NCI-H146 treated with DMSO at 0.1 percent for 48 hours (cell line): Measurements from ENCODE around the gene CAPN13.

Experiments used
- DNase-seq: peaks from one replicate; lab custom pipeline; 2025; ENCODE audit not compliant: unreplicated experiment; lab: John Stamatoyannopoulos, UW

Gene CAPN13

GRCh38 chr2:30807249-30807648, at the start of gene CAPN13:
CAPN13 (minus strand) TSS chr2:30807446; CDS start chr2:30787325, 20,121 bp downstream.
- peak; percentile 78 for DNase-seq

GRCh38 chr2:30847841-30848240, 40.6 kb upstream of the CAPN13 start:
- no peak for DNase-seq

- DNase-seq: no peak
Measured at GRCh38 chr2:30847329-30847728, 40.1 kb upstream of the CAPN13 start.

GRCh38 chr2:30828586-30828985, 21.3 kb upstream of the CAPN13 start:
- no peak for DNase-seq

- no peak for DNase-seq
Measured at GRCh38 chr2:30826916-30827315, 19.7 kb upstream of the CAPN13 start.

- DNase-seq: no peak
Measured at GRCh38 chr2:30826481-30826880, 19.2 kb upstream of the CAPN13 start.

- DNase-seq: peak; percentile 34
Measured at GRCh38 chr2:30823452-30823851, 16.2 kb upstream of the CAPN13 start.

- no peak for DNase-seq
Measured at GRCh38 chr2:30821960-30822359, 14.7 kb upstream of the CAPN13 start.

GRCh38 chr2:30820381-30821055, 13.3 kb upstream of the CAPN13 start:
- no peak for DNase-seq

- no peak for DNase-seq
Measured at GRCh38 chr2:30809938-30810337, 2.7 kb upstream of the CAPN13 start.

- DNase-seq: no peak
Measured at GRCh38 chr2:30808695-30809094, 1.4 kb upstream of the CAPN13 start.

- no peak for DNase-seq
Measured at GRCh38 chr2:30803281-30803680, 4.0 kb downstream of the CAPN13 start.

- no peak for DNase-seq
Measured at GRCh38 chr2:30802611-30803010, 4.6 kb downstream of the CAPN13 start.

GRCh38 chr2:30801821-30802455, 5.3 kb downstream of the CAPN13 start:
- DNase-seq: no peak

- DNase-seq: no peak
Measured at GRCh38 chr2:30800159-30800558, 7.1 kb downstream of the CAPN13 start.

GRCh38 chr2:30799366-30799765, 7.9 kb downstream of the CAPN13 start:
- DNase-seq: no peak

- DNase-seq: peak; percentile 36
Measured at GRCh38 chr2:30798536-30798991, 8.7 kb downstream of the CAPN13 start.

- DNase-seq: no peak
Measured at GRCh38 chr2:30797381-30798015, 9.7 kb downstream of the CAPN13 start.

GRCh38 chr2:30796699-30797098, 10.5 kb downstream of the CAPN13 start:
- no peak for DNase-seq

GRCh38 chr2:30792521-30792920, 14.7 kb downstream of the CAPN13 start:
- DNase-seq: no peak

GRCh38 chr2:30790879-30791278, 16.4 kb downstream of the CAPN13 start:
- no peak for DNase-seq

- no peak for DNase-seq
Measured at GRCh38 chr2:30789670-30790210, 17.5 kb downstream of the CAPN13 start.
